NCI-H2171 treated with DMSO at 0.1 percent for 48 hours (cell line): ENCODE results near the gene SLC13A5.

ENCODE experiments used
- DNase-seq: peaks from one replicate; lab custom pipeline; 2025; lab: John Stamatoyannopoulos, UW

SLC13A5 gene

DNA sequence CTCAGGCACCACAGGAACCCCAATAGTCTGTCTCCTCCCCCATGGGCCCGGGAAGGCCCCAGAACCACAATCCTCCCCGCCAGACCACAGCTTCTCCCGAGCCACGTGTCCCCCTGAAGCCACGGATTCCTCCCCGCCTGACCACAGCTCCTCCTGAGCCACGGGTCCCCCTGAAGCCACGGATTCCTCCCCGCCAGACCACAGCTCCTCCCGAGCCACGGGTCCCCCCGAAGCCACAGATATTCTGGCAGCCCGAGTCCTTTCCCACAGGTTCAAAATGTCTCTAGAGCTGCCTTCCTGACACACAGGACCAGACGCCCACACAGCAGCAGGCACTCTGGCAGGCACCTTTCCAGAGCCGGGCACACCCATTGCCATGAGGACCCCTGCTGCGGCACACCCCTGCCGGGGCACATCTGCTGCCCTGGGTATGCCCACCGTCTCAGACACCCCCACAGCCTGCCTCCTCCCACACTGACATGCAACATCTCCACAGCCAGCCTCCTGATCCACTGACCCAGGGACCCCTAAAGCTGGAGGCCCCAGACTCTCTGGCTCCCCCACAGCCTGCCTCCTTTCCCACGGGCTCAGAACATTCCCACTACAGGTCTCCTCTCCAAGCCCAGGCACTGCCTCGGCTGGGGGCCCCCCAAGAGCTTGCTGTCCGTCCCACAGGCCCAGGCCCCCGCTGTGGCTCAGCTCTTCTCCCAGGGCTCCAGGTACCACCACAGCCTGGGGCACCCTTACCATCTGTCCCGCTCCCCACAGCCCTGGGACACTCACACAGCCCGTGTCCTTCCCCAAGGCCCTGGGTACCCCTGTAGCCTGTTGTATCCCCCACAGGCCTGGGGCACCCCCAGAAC, 74.9 kb downstream of the SLC13A5 start:
- no peak for DNase-seq

DNA sequence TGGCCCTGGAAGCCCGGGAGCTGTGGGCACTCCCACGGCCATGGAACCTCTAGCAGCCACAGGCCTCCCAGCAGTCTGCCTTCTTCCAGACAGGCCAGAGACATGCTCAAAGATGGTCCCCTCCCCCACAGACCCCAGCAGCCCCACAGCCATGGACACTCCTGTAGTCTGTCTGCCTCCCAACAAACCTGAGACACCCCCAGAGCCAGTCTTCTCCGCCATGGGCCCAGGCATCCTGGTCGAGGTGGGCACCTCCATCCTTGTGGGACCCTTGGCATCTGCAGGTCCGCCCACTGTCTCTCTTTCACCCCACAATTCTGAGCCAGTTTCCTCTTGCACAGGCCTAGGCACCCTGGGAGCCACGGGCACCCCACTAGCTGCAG, 75.7 kb downstream of the SLC13A5 start:
- DNase-seq: no peak

DNA sequence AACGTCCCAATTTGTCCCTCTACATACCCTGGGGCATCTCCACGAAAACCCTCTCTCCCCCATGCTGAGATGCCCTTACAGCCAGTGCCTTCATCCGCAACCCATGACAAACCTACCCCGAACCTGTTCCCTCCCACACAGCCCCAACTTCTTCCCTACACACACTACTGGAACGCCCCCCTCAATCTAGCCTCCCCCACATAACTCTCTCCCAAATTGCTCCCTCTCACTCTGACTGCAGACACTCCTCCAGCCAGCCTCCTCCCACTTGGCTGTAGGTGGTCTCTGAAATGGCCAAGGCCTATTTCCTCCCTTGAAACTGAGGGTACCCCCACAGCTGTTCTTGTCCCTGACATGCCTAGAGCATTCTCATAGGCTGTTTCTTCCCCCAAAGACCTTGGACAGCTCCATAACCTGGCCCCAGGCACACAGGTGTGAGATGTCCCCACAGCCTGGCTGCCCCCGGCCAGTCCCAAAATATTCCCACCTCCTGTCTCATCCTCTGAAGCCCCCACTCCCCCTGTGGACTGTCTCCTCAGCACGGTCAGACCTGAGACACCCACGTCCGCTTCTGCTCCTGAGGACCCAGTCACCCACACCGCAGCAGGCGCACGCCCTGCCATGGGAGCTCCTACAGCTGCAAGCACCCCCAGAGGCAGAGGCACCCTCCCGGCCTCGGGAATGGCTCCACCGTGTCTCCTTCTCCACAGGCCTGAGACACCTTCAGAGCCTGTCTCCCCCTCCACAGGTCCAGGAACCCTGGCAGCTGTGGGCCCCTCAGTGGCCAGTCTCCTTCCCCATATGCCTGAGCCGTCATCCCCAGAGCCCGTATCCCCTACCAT, 76.3 kb downstream of the SLC13A5 start:
- no peak for DNase-seq

DNA sequence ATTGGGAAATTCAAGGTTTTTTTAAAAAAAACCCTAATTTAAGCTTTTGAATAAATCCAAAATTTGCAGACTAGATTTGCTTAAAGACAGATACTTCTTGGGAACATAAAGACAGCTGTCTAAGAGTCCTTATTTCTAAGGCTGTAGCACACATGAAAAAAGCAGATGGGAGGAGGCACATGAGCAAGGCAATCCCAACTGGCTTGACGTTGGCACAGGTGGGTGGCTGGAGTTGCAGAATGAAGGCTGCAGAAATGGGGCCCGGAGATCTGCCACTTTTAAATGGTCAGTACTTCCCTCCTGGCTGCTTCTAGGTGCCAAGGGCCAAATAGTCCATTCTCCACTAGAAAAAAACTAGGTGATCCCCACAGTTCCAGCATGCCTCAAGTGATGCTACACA, 77.1 kb downstream of the SLC13A5 start:
- no peak for DNase-seq
